Tibial nerve (tissue), 4 donors: ENCODE measurements around the gene AMPD2. TPM values are rescaled to one million over a fixed set of nuclear protein-coding genes. Genes with fewer than 3 reads are reported as not detected.
A peak's percentile ranks its signal among the peaks of the same experiment; 100 is the strongest.

Source experiments
- DNase-seq, 2 donors: peaks; one replicate each; pipeline ENCODE4 v3.0.0-alpha.2; 2019; ENCODE audit warnings: low spot score in 2 of 2
- H3K27ac ChIP-seq, 4 donors: fragments of 200-600 bp; sonication (generic) in 3 of 4; one replicate each; pipeline ENCODE4 v1.5.1; 2017 to 2019; ENCODE audit warnings: mild to moderate bottlenecking in 1 of 4
- H3K27me3 ChIP-seq, 2 donors: fragments of 200-600 bp; sonication (generic) in 1 of 2; one replicate each; pipeline versions ENCODE4 v1.5.1 to v1.6.0; 2017 to 2019
- H3K36me3 ChIP-seq, 3 donors: fragments of 200-600 bp; sonication (generic); one replicate each; pipeline ENCODE4 v1.5.1; 2018 to 2019
- H3K4me1 ChIP-seq, 4 donors: fragments of 200-600 bp; sonication (generic) in 3 of 4; one replicate each; pipeline ENCODE4 v1.5.1; 2017 to 2019
- H3K4me3 ChIP-seq, 4 donors: fragments of 200-600 bp; sonication (generic) in 3 of 4; one replicate each; pipeline ENCODE4 v1.5.1; 2017 to 2019; ENCODE audit warnings: mild to moderate bottlenecking in 1 of 4, moderate library complexity in 1 of 4
- H3K9me3 ChIP-seq, 4 donors: fragments of 200-600 bp; sonication (generic) in 3 of 4; one replicate each; pipeline ENCODE4 v1.5.1; 2017 to 2019
- EP300 ChIP-seq, 2 donors: sonication (generic); formaldehyde crosslinking; IDR thresholded peaks; one replicate each; pipeline ENCODE4 v1.6.1; 2017; ENCODE audit warnings: antibody characterized with exemption in 2 of 2, mild to moderate bottlenecking in 1 of 2
- POLR2A ChIP-seq, 2 donors: fragments of 450-650 bp; IDR thresholded peaks; one replicate each; pipeline ENCODE4 v1.6.1; 2017; ENCODE audit warnings: antibody characterized with exemption in 2 of 2, mild to moderate bottlenecking in 2 of 2, moderate library complexity in 2 of 2
- WGBS, 2 donors: methylation state at CpG; one replicate each; pipeline ENCODE4 v1.1.5; 2018; 5-methylcytosine and 5-hydroxymethylcytosine counted together
- total RNA-seq, 4 donors: library from RNA; depleted of rRNA; stranded (reverse); fragments of >200 nt; gene quantifications; one replicate each; pipeline ENCODE4 v1.1.0, GENCODE V29; 2016
- TF ChIP-seq, protein P1 (sequence below), 5 experiments: fragments of 200-600 bp in 3 of 5; fragments of 450-650 bp in 2 of 5; sonication (generic) in 3 of 5; IDR thresholded peaks; one replicate each; pipeline ENCODE4 v1.5.1; 2016 to 2019; ENCODE audit warnings: antibody characterized with exemption in 5 of 5, mild to moderate bottlenecking in 3 of 5, moderate library complexity in 2 of 5

The AMPD2 gene
- total RNA-seq, 4 donors from 2014 or later = 70.6 to 113 (median 94.7) TPM

DNA sequence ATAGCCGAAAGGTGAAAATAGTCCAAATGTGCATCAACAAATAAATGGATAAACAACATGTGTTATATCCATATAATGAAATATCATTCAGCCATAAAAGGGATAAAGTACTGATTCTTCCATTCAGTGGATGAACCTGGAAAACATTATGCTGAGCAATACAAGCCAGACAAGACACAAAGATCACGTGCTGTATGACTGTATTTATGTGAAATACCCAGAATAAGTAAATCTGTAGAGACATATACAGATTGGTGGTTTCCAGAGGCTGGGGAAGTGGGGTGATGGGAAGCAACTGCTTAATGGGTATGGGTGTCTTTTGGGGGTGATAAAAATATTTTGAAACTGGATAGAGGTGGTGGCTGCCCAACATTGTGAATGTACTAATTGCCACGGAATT, 23.0 kb downstream of the AMPD2 start:
- peak in 1 of 2 donors; percentile 2 for DNase-seq
- TF ChIP-seq, protein P1, sequence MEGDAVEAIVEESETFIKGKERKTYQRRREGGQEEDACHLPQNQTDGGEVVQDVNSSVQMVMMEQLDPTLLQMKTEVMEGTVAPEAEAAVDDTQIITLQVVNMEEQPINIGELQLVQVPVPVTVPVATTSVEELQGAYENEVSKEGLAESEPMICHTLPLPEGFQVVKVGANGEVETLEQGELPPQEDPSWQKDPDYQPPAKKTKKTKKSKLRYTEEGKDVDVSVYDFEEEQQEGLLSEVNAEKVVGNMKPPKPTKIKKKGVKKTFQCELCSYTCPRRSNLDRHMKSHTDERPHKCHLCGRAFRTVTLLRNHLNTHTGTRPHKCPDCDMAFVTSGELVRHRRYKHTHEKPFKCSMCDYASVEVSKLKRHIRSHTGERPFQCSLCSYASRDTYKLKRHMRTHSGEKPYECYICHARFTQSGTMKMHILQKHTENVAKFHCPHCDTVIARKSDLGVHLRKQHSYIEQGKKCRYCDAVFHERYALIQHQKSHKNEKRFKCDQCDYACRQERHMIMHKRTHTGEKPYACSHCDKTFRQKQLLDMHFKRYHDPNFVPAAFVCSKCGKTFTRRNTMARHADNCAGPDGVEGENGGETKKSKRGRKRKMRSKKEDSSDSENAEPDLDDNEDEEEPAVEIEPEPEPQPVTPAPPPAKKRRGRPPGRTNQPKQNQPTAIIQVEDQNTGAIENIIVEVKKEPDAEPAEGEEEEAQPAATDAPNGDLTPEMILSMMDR (IDR thresholded peaks at IDR 0.05) = no peak
- TF ChIP-seq POLR2A (IDR thresholded peaks at IDR 0.05) (no peak), EP300 (IDR thresholded peaks at IDR 0.05) (no peak)
- WGBS, 2 donors = 72 to 81% methylated on average over 3 of the region's 3 CpGs
- Histone ChIP-seq H3K27ac (no peak overlapping the region), H3K36me3 (no peaks in the 10 kb centered on the region), H3K27me3 (no peaks in the 10 kb centered on the region), H3K4me3 (no peak overlapping the region), H3K4me1 (peaks cover 0 to 20% (median 3%) of the 10 kb centered on the region in 4 donors), H3K9me3 (no peaks in the 10 kb centered on the region)

DNA sequence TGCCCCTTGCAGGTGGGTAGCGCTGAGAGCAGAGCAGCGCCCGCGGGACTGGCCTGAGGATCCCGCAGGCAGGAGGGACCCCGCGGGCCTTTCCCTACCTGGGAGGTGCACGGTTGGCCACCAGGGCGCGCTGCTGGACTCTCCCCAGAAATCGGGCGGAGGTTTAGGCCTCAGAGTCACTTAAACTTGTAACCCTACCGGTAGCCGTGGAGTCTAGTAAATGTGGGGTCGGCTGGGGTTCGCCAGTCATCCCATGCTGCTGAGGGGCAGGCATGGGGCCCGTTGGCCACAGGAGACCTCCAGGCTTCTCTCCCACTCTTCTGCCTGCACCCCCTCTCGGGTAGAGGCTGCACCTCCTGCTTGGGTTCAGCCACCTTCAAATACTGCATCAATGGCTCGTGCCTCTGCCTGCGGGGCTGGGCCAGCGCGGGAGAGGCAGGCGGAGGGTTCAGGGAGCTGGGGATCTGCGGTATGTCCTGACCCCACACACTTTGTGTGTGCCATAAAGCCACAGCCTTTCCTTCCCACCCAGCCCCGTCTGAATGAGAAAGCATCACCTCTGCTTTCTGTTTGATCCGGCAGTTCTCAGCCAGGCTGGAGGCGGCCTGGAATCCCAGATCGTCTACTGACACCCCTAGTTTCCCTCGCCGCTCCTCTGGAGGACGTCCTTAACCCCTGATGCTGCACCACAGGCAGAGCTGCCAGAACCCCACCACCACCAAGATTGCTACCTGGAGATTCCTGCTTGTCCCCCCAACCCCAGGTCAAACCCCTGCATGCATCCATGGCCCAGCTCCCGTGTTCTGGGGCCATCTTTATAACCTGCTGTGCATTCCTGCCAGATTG, 24.0 kb downstream of the AMPD2 start:
- Histone ChIP-seq H3K9me3 (no peaks in the 10 kb centered on the region), H3K36me3 (no peaks in the 10 kb centered on the region), H3K4me1 (peaks cover 0 to 20% (median 3%) of the 10 kb centered on the region in 4 donors), H3K27ac (peak overlapping the region in 1 of 4 donors; percentile 4), H3K4me3 (no peak overlapping the region), H3K27me3 (no peaks in the 10 kb centered on the region)
- WGBS, 2 donors = 41 to 44% methylated on average over 24 to 30 of the region's 32 CpGs
- no peak for TF ChIP-seq POLR2A (IDR thresholded peaks at IDR 0.05)
- TF ChIP-seq, protein P1 (IDR thresholded peaks at IDR 0.05) = peak; percentile 70 to 91 (median 85)
- DNase-seq = peak; percentile 58 to 64

DNA sequence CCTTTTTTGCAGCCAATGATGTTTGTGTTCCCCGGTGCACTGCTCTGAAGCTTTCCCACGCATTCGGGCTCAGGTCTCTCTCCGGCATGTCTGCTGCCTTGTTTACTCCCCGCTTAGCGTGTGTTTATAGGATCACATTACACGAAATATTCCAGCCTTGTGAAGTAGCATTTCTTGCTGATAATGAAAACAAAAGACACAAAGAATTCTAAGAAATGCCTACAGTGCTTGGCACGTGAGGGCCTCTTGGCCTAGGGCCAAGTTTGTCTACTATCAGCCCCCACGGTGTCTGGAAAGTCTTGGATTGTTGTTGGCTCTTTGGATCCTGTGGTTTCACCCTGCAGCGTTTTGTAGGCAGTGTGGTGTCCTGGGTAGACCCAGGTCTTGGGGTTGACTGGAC, 25.0 kb downstream of the AMPD2 start:
- H3K27me3 ChIP-seq = no peaks in the 10 kb centered on the region
- WGBS, 2 donors = no CpG with 5 or more reads among the region's 10 CpGs
- no peak overlapping the region for H3K4me3 ChIP-seq
- H3K9me3 ChIP-seq = no peaks in the 10 kb centered on the region
- no peak overlapping the region for H3K27ac ChIP-seq
- TF ChIP-seq POLR2A (IDR thresholded peaks at IDR 0.05) = no peak
- TF ChIP-seq, protein P1 (IDR thresholded peaks at IDR 0.05) = no peak
- no peak for TF ChIP-seq EP300 (IDR thresholded peaks at IDR 0.05)
- no peak for DNase-seq
- peaks cover 0 to 27% (median 3%) of the 10 kb centered on the region in 4 donors for H3K4me1 ChIP-seq
- H3K36me3 ChIP-seq = no peaks in the 10 kb centered on the region

DNA sequence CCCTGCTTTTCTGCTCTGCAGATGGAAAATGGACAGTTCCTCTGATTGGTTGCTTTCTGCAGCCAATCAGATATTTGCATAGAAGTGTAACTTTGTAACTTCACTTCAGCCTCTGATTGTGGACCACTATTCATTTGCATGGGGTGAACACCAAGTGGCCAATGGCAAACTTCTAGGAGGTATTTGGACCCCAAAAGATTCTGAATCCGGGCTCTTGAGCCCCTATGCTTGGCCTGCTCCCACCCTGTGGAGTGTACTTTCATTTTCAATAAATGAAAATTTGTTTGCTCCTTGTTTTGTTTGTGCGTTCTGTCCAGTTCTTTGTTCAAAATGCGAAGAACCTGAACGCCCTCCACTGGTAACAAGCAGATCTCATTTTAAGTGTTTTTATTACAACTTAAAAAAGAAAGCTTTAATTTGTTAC, 29.9 kb downstream of the AMPD2 start:
- Histone ChIP-seq H3K27me3 (no peaks in the 10 kb centered on the region), H3K9me3 (no peaks in the 10 kb centered on the region), H3K4me1 (peaks cover 0 to 8% (median 0%) of the 10 kb centered on the region in 4 donors), H3K36me3 (no peaks in the 10 kb centered on the region), H3K27ac (peak overlapping the region in 2 of 4 donors; percentile 44 to 49), H3K4me3 (peak overlapping the region in 2 of 4 donors; percentile 10 to 39)
- 23 to 36% methylated on average over 4 of the region's 4 CpGs for WGBS, 2 donors
- no peak for TF ChIP-seq POLR2A (IDR thresholded peaks at IDR 0.05)
- TF ChIP-seq, protein P1 (IDR thresholded peaks at IDR 0.05) = peak; percentile 11 to 59 (median 33)
- DNase-seq = no peak

DNA sequence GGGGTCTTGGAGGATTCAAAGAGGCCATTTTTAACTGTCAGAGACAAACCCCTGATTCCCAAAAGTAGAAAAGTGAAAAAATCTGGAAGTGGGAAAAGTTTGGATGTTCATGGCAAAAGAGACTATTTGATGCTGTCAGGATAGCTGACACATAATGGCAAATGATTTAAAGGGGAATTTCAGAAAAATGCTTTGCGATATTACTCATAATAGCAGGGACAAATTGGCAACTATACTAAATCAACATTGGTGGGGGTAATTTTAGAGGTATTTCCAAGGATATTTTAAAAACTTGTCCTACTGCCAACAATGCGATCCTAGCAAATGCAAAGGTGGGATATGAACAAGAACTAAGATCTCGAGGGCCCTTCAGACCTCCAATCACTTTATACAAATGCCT, 31.0 kb downstream of the AMPD2 start:
- H3K4me1 ChIP-seq = peaks cover 0 to 19% (median 3%) of the 10 kb centered on the region in 4 donors
- no peak for DNase-seq
- 87 to 94% methylated on average over 3 of the region's 3 CpGs for WGBS, 2 donors
- no peaks in the 10 kb centered on the region for H3K27me3 ChIP-seq
- no peaks in the 10 kb centered on the region for H3K9me3 ChIP-seq
- TF ChIP-seq, protein P1 (IDR thresholded peaks at IDR 0.05) = no peak
- TF ChIP-seq EP300 (IDR thresholded peaks at IDR 0.05) (no peak), POLR2A (IDR thresholded peaks at IDR 0.05) (no peak)
- H3K36me3 ChIP-seq = no peaks in the 10 kb centered on the region
- H3K4me3 ChIP-seq = no peak overlapping the region
- H3K27ac ChIP-seq = no peak overlapping the region
